SK-N-SH (cell line): ENCODE data around the gene FAM83F. TPM values are rescaled to one million over a fixed set of nuclear protein-coding genes. Genes with fewer than 3 reads are reported as not detected.

Experiments used
- CTCF ChIA-PET: fragments of 300-600, 350-600 bp; formaldehyde crosslinking; extraction: SDS; loops from one replicate; lab custom pipeline; 2021; lab: Yijun Ruan, JAX
- POLR2A ChIA-PET: fragments of 350-600 bp; sonication (Branson Sonifier 250); formaldehyde crosslinking; extraction: SDS; loops from one replicate; lab custom pipeline; 2020; ENCODE audit warnings: antibody characterized with exemption, inconsistent platforms; lab: Yijun Ruan, JAX
- DNase-seq: peaks from one replicate; pipeline ENCODE4 v3.0.0; 2012
- H2AFZ ChIP-seq: fragments of 200-600 bp; sonication (generic); 2 replicates; pipeline ENCODE4 v1.8.1; 2016; ENCODE audit warnings: antibody characterized with exemption, mild to moderate bottlenecking, low read depth
- H3F3A ChIP-seq: fragments of 200-600 bp; sonication (generic); replicated peaks from 2 replicates; pipeline ENCODE3; 2016; ENCODE audit warnings: antibody characterized with exemption, mild to moderate bottlenecking; ENCODE audit not compliant: insufficient read depth
- H3K27ac ChIP-seq, 2 experiments: fragments of 200-500 bp in 1 of 2; fragments of 200-600 bp in 1 of 2; sonication (Bioruptor generic) in 1 of 2; sonication (generic), shearing (Covaris generic) in 1 of 2; 2 replicates each; pipeline versions ENCODE4 v1.5.1 to v1.6.1; 2014 to 2016; ENCODE audit warnings: low read depth in 2 of 2, inconsistent platforms in 1 of 2, low read length in 1 of 2, mild to moderate bottlenecking in 1 of 2, mixed read lengths in 1 of 2
- H3K27me3 ChIP-seq: fragments of 200-600 bp; sonication (generic), shearing (Covaris generic); 2 replicates; pipeline ENCODE4 v1.6.1; 2016; ENCODE audit warnings: mixed run types; ENCODE audit not compliant: insufficient read depth
- H3K36me3 ChIP-seq, 2 experiments: fragments of 200-500 bp in 1 of 2; fragments of 200-600 bp in 1 of 2; sonication (Bioruptor generic) in 1 of 2; sonication (generic) in 1 of 2; replicated peaks in 1 of 2; 2 replicates each; pipeline versions ENCODE3 to v1.5.1; 2014 to 2016; ENCODE audit warnings: low read length in 1 of 2, mild to moderate bottlenecking in 1 of 2; ENCODE audit not compliant: insufficient read depth in 2 of 2, control insufficient read depth in 1 of 2
- H3K4me1 ChIP-seq, 2 experiments: fragments of 200-500 bp in 1 of 2; fragments of 200-600 bp in 1 of 2; sonication (Bioruptor generic) in 1 of 2; sonication (generic), shearing (Covaris generic) in 1 of 2; 2 replicates each; pipeline versions ENCODE4 v1.5.1 to v1.6.1; 2014 to 2016; ENCODE audit warnings: low read depth in 1 of 2, low read length in 1 of 2, mixed run types in 1 of 2; ENCODE audit not compliant: insufficient read depth in 2 of 2, control insufficient read depth in 1 of 2
- H3K4me2 ChIP-seq: fragments of 200-600 bp; sonication (generic), shearing (Covaris generic); 2 replicates; pipeline ENCODE4 v1.6.1; 2017; ENCODE audit warnings: mixed run types
- H3K4me3 ChIP-seq, 2 experiments: fragments of 200-500 bp in 1 of 2; fragments of 200-600 bp in 1 of 2; sonication (Bioruptor generic) in 1 of 2; sonication (generic), shearing (Covaris generic) in 1 of 2; 2 replicates each; pipeline versions ENCODE4 v1.5.1 to v1.8.1; 2014 to 2016; ENCODE audit warnings: low read depth in 2 of 2, inconsistent platforms in 1 of 2, low read length in 1 of 2, mild to moderate bottlenecking in 1 of 2, mixed read lengths in 1 of 2, moderate library complexity in 1 of 2
- H3K79me2 ChIP-seq: fragments of 200-600 bp; sonication (generic); 2 replicates; pipeline ENCODE4 v1.8.1; 2017; ENCODE audit warnings: mild to moderate bottlenecking; ENCODE audit not compliant: insufficient read depth
- H3K9ac ChIP-seq: fragments of 200-600 bp; sonication (generic); 2 replicates; pipeline ENCODE4 v1.6.1; 2017; ENCODE audit warnings: mixed run types
- H3K9me2 ChIP-seq: fragments of 200-600 bp; sonication (generic); 2 replicates; pipeline ENCODE4 v1.6.1; 2017; ENCODE audit warnings: mixed run types
- H3K9me3 ChIP-seq: fragments of 200-600 bp; sonication (generic); 2 replicates; pipeline ENCODE4 v1.6.1; 2017; ENCODE audit warnings: mixed run types, mild to moderate bottlenecking, moderate library complexity
- H4K20me1 ChIP-seq: fragments of 200-600 bp; sonication (generic); 2 replicates; pipeline ENCODE4 v1.6.1; 2017; ENCODE audit warnings: mild to moderate bottlenecking, mixed run types; ENCODE audit not compliant: insufficient read depth
- CTCF ChIP-seq: fragments of 200-600 bp; sonication (generic); IDR thresholded peaks from 2 replicates; pipeline ENCODE4 v1.6.1; 2017; ENCODE audit warnings: antibody characterized with exemption, mild to moderate bottlenecking, moderate library complexity
- ELF1 ChIP-seq: IDR thresholded peaks from 2 replicates; pipeline ENCODE4 v1.4.0; 2012
- EP300 ChIP-seq, 2 experiments: IDR thresholded peaks; 2 replicates each; pipeline versions ENCODE4 v1.4.0 to v1.6.1; 2012; ENCODE audit warnings: borderline replicate concordance in 1 of 2, low read depth in 1 of 2, low read length in 1 of 2
- FOSL2 ChIP-seq: IDR thresholded peaks from 2 replicates; pipeline ENCODE4 v1.4.0; 2012; ENCODE audit warnings: low read depth, mild to moderate bottlenecking, moderate library complexity, borderline replicate concordance
- FOXM1 ChIP-seq: IDR thresholded peaks from 2 replicates; pipeline ENCODE4 v1.4.0; 2012; ENCODE audit warnings: low read depth, mild to moderate bottlenecking
- IRF3 ChIP-seq: fragments of 150-350 bp; IDR thresholded peaks from 2 replicates; pipeline ENCODE4 v1.6.1; 2016; ENCODE audit warnings: mild to moderate bottlenecking, low read depth, low read length
- JUND ChIP-seq: IDR thresholded peaks from 2 replicates; pipeline ENCODE4 v1.4.0; 2012
- NFIC ChIP-seq: IDR thresholded peaks from 2 replicates; pipeline ENCODE4 v1.4.0; 2012; ENCODE audit warnings: borderline replicate concordance
- PBX3 ChIP-seq: IDR thresholded peaks from 2 replicates; pipeline ENCODE4; 2012
- POLR2AphosphoS5 ChIP-seq: IDR thresholded peaks from 2 replicates; pipeline ENCODE4 v1.6.1; 2012; ENCODE audit warnings: low read depth, low read length
- TEAD4 ChIP-seq: IDR thresholded peaks from 2 replicates; pipeline ENCODE4 v1.4.0; 2012; ENCODE audit warnings: mild to moderate bottlenecking, borderline replicate concordance; ENCODE audit not compliant: insufficient read depth
- USF1 ChIP-seq: IDR thresholded peaks from 2 replicates; pipeline ENCODE4 v1.4.0; 2012; ENCODE audit warnings: low read depth, borderline replicate concordance
- USF2 ChIP-seq: fragments of 150-350 bp; IDR thresholded peaks from 2 replicates; pipeline ENCODE4 v1.6.1; 2017; ENCODE audit warnings: antibody characterized with exemption, low read length, low read depth, borderline replicate concordance
- YY1 ChIP-seq: IDR thresholded peaks from 2 replicates; pipeline ENCODE4 v1.4.0; 2012; ENCODE audit warnings: low read depth, mild to moderate bottlenecking
- ZBTB33 ChIP-seq: IDR thresholded peaks from 2 replicates; pipeline ENCODE4 v1.4.0; 2012; ENCODE audit warnings: low read depth, borderline replicate concordance
- WGBS: methylation state at CpG from one replicate; pipeline ENCODE4 v1.1.6; 2017; ENCODE audit warnings: low lambda C conversion rate; 5-methylcytosine and 5-hydroxymethylcytosine counted together
- polyA plus RNA-seq, 3 experiments: library from polyadenylated mRNA; depleted of rRNA; stranded (reverse); fragments of >200 nt; gene quantifications; 2 replicates each; pipeline ENCODE4 v1.2.3, GENCODE V29; 2012

The FAM83F gene
- polyA plus RNA-seq, 1 of the 3 experiments (the other 2 are of a cell fraction), result not detected

- Histone ChIP-seq H2AFZ (no peak overlapping the region), H3K27ac (no peak overlapping the region), H3K79me2 (no peaks in the 10 kb centered on the region), H4K20me1 (no peaks in the 10 kb centered on the region), H3K9me2 (no peaks in the 10 kb centered on the region), H3K4me3 (no peak overlapping the region), H3K4me2 (no peak overlapping the region), H3K4me1 (peaks cover 0 to 5% of the 10 kb centered on the region in 2 experiments; a peak in 2 of 4 replicates), H3K9me3 (no peaks in the 10 kb centered on the region), H3K36me3 (no peaks in the 10 kb centered on the region), H3K9ac (no peak overlapping the region), H3K27me3 (no peaks in the 10 kb centered on the region), H3F3A (peaks cover 7% of the 10 kb centered on the region)
- ChIA-PET POLR2A (no interaction called here), CTCF (no interaction called here)
- TF ChIP-seq USF2 (no peak), FOXM1 (no peak), YY1 (no peak), NFIC (no peak), IRF3 (no peak), CTCF (no peak), USF1 (no peak), ZBTB33 (no peak), ELF1 (no peak), EP300 (IDR thresholded peaks at IDR 0.05; ENCODE audit: borderline replicate concordance in 1 of 2, low read depth in 1 of 2, low read length in 1 of 2) (no peak), FOSL2 (no peak), TEAD4 (no peak), JUND (no peak), PBX3 (no peak), POLR2AphosphoS5 (no peak)
- WGBS, result 67% methylated on average over 3 of the region's 5 CpGs
- no peak for DNase-seq
Measured at GRCh38 chr22:39965748-39966147, 29.0 kb upstream of the FAM83F start.
